Neural progenitor cell (in vitro differentiated cells): ENCODE measurements around the gene NFASC. TPM values are rescaled to one million over a fixed set of nuclear protein-coding genes. Genes with fewer than 3 reads are reported as not detected.

Source experiments
- DNase-seq: peaks from one replicate; pipeline ENCODE4 v3.0.0-alpha.2; 2016; ENCODE audit warnings: low spot score
- H2AFZ ChIP-seq: fragments of 200-600 bp; sonication (generic); replicated peaks from 2 replicates; pipeline ENCODE4 v1.6.1; 2016; ENCODE audit warnings: antibody characterized with exemption
- H3F3A ChIP-seq: fragments of 200-600 bp; sonication (generic); 2 replicates; pipeline ENCODE4 v1.6.1; 2016; ENCODE audit warnings: antibody characterized with exemption, low read depth
- H3K27ac ChIP-seq: fragments of 200-600 bp; sonication (generic); 2 replicates; pipeline ENCODE4 v1.5.1; 2016; ENCODE audit warnings: mild to moderate bottlenecking
- H3K27me3 ChIP-seq: fragments of 200-600 bp; sonication (generic); 2 replicates; pipeline ENCODE4 v1.6.1; 2016; ENCODE audit warnings: mild to moderate bottlenecking, moderate library complexity
- H3K36me3 ChIP-seq: fragments of 200-600 bp; sonication (generic); 2 replicates; pipeline ENCODE4 v1.5.1; 2016
- H3K4me1 ChIP-seq: fragments of 200-600 bp; sonication (generic); 2 replicates; pipeline ENCODE4 v1.6.1; 2016; ENCODE audit warnings: mixed run types
- H3K4me2 ChIP-seq: fragments of 200-600 bp; sonication (generic); 2 replicates; pipeline ENCODE4 v1.6.1; 2016
- H3K4me3 ChIP-seq: fragments of 200-600 bp; sonication (generic); 2 replicates; pipeline ENCODE4 v1.5.1; 2016
- H3K79me2 ChIP-seq: fragments of 200-600 bp; sonication (generic); 2 replicates; pipeline ENCODE4 v1.6.1; 2016; ENCODE audit warnings: low read depth
- H3K9ac ChIP-seq: fragments of 200-600 bp; sonication (generic); 2 replicates; pipeline ENCODE4 v1.6.1; 2016
- H3K9me3 ChIP-seq: fragments of 200-600 bp; sonication (generic); 2 replicates; pipeline ENCODE4 v1.5.1; 2016; ENCODE audit warnings: low read depth
- H4K20me1 ChIP-seq: fragments of 200-600 bp; sonication (generic); 2 replicates; pipeline ENCODE4 v1.6.1; 2016; ENCODE audit warnings: low read depth
- H3K27ac Mint-ChIP-seq: 3 replicates; pipeline ENCODE4 v1.8.0; 2021; ENCODE audit warnings: mixed read lengths
- H3K27me3 Mint-ChIP-seq: 2 replicates; pipeline ENCODE4 v1.8.0; 2022; ENCODE audit warnings: low read depth, mild to moderate bottlenecking, inconsistent platforms, moderate library complexity, mixed read lengths; ENCODE audit not compliant: insufficient read depth
- H3K36me3 Mint-ChIP-seq: 3 replicates; pipeline ENCODE4 v1.8.0; 2021; ENCODE audit warnings: mixed read lengths
- H3K4me1 Mint-ChIP-seq: 3 replicates; pipeline ENCODE4 v1.8.0; 2021; ENCODE audit warnings: mixed read lengths
- H3K4me3 Mint-ChIP-seq: 3 replicates; pipeline ENCODE4 v1.8.0; 2021; ENCODE audit warnings: mild to moderate bottlenecking, moderate library complexity, mixed read lengths
- H3K9me3 Mint-ChIP-seq: 3 replicates; pipeline ENCODE4 v1.8.0; 2020; ENCODE audit warnings: mixed read lengths
- CTCF ChIP-seq: fragments of 200-600 bp; sonication (generic); IDR thresholded peaks from 2 replicates; pipeline ENCODE4 v1.5.1; 2017; ENCODE audit warnings: antibody characterized with exemption, mild to moderate bottlenecking
- EZH2 ChIP-seq: fragments of 200-600 bp; sonication (generic); IDR thresholded peaks from 2 replicates; pipeline ENCODE4 v1.6.1; 2017; ENCODE audit warnings: antibody characterized with exemption, mild to moderate bottlenecking, moderate library complexity
- EZH2phosphoT487 ChIP-seq: fragments of 200-600 bp; sonication (generic); IDR thresholded peaks from 2 replicates; pipeline ENCODE4 v1.6.1; 2017; ENCODE audit warnings: antibody characterized with exemption
- total RNA-seq: library from RNA; depleted of rRNA; stranded (reverse); fragments of >200 nt; gene quantifications from 2 replicates; pipeline ENCODE4 v1.2.3, GENCODE V29; 2015; ENCODE audit warnings: low replicate concordance

The NFASC gene
- total RNA-seq, 1 donor from 2014 or later, result 2.5 TPM

- Histone ChIP-seq H3K27ac (no peak overlapping the region), H3K79me2 (no peaks in the 10 kb centered on the region), H4K20me1 (no peaks in the 10 kb centered on the region), H3K9me3 (no peaks in the 10 kb centered on the region), H3K4me2 (no peak overlapping the region), H3F3A (no peaks in the 10 kb centered on the region), H2AFZ (no peak overlapping the region), H3K36me3 (no peaks in the 10 kb centered on the region), H3K9ac (no peak overlapping the region), H3K4me3 (no peak overlapping the region), H3K4me1 (no peaks in the 10 kb centered on the region), H3K27me3 (no peaks in the 10 kb centered on the region)
- H3K27ac Mint-ChIP-seq, result no peak overlapping the region
- TF ChIP-seq CTCF (no peak), EZH2phosphoT487 (no peak), EZH2 (no peak)
- peaks cover 4% of the 10 kb centered on the region for H3K4me1 Mint-ChIP-seq
- H3K4me3 Mint-ChIP-seq, result no peak overlapping the region
- no peaks in the 10 kb centered on the region for H3K36me3 Mint-ChIP-seq
- no peak for DNase-seq
- no peaks in the 10 kb centered on the region for H3K9me3 Mint-ChIP-seq
- H3K27me3 Mint-ChIP-seq, result peaks cover 8% of the 10 kb centered on the region
These were observed 23.9 kb downstream of the NFASC start for GRCh38 chr1:204894606-204895005.

- Histone ChIP-seq H3K9me3 (no peaks in the 10 kb centered on the region), H3F3A (no peaks in the 10 kb centered on the region), H4K20me1 (no peaks in the 10 kb centered on the region), H3K4me2 (no peak overlapping the region), H3K4me1 (no peaks in the 10 kb centered on the region), H2AFZ (no peak overlapping the region), H3K9ac (no peak overlapping the region), H3K27ac (no peak overlapping the region), H3K27me3 (no peaks in the 10 kb centered on the region), H3K36me3 (no peaks in the 10 kb centered on the region), H3K79me2 (no peaks in the 10 kb centered on the region), H3K4me3 (no peak overlapping the region)
- Mint-ChIP-seq H3K4me3 (no peak overlapping the region), H3K4me1 (no peaks in the 10 kb centered on the region), H3K9me3 (no peaks in the 10 kb centered on the region), H3K27ac (no peak overlapping the region), H3K36me3 (no peaks in the 10 kb centered on the region), H3K27me3 (peaks cover 6% of the 10 kb centered on the region)
- no peak for TF ChIP-seq CTCF
- TF ChIP-seq EZH2phosphoT487, result no peak
- TF ChIP-seq EZH2, result no peak
- DNase-seq, result no peak
These were observed 25.4 kb downstream of the NFASC start for GRCh38 chr1:204896023-204896422.

DNA sequence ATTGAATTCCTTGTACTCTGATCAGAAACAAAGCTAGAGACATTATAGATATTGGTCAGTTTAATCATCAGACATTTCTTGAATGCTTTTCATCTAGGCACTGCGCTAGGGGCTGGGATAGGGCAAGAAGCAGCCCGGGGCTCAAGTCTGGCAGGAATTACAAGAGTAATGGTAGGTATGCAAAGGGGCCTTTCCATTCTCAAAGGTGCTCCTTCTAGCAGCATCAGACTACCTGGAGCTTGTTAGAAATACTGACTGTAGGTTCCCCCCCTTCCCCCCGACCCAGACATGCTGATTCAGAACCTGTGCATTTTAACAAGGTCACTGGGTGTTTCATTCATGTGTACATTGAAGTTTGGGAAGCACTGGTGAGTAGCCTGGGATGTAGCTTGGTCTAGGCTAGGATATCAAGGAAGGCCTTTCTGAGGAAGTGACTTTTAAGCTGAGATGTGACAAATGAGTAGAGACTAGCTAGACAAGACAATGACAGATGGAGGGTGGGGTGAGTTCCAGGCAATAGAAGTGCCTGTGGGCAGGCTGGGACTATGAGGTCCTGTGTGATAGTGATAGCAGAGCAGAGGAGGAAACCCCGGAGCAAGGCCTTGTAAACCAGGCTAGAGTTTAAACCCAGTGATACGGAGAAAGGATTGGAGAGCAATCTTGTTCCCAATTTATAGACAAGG is 26.3 kb downstream of the NFASC start:
- H3K36me3 ChIP-seq, result no peaks in the 10 kb centered on the region
- DNase-seq, result no peak
- H3K9ac ChIP-seq, result no peak overlapping the region
- TF ChIP-seq CTCF (no peak), EZH2phosphoT487 (no peak), EZH2 (no peak)
- Mint-ChIP-seq H3K9me3 (no peaks in the 10 kb centered on the region), H3K36me3 (no peaks in the 10 kb centered on the region), H3K27ac (no peak overlapping the region), H3K4me3 (no peak overlapping the region), H3K27me3 (peaks cover 3% of the 10 kb centered on the region), H3K4me1 (no peaks in the 10 kb centered on the region)
- no peak overlapping the region for H2AFZ ChIP-seq
- no peak overlapping the region for H3K27ac ChIP-seq
- H3K4me2 ChIP-seq, result no peak overlapping the region
- no peaks in the 10 kb centered on the region for H4K20me1 ChIP-seq
- no peaks in the 10 kb centered on the region for H3F3A ChIP-seq
- H3K4me3 ChIP-seq, result no peak overlapping the region
- no peaks in the 10 kb centered on the region for H3K79me2 ChIP-seq
- no peaks in the 10 kb centered on the region for H3K4me1 ChIP-seq
- H3K27me3 ChIP-seq, result no peaks in the 10 kb centered on the region
- no peaks in the 10 kb centered on the region for H3K9me3 ChIP-seq
